Measurements from ENCODE around the gene FAM217A.

FAM217A gene

DNA sequence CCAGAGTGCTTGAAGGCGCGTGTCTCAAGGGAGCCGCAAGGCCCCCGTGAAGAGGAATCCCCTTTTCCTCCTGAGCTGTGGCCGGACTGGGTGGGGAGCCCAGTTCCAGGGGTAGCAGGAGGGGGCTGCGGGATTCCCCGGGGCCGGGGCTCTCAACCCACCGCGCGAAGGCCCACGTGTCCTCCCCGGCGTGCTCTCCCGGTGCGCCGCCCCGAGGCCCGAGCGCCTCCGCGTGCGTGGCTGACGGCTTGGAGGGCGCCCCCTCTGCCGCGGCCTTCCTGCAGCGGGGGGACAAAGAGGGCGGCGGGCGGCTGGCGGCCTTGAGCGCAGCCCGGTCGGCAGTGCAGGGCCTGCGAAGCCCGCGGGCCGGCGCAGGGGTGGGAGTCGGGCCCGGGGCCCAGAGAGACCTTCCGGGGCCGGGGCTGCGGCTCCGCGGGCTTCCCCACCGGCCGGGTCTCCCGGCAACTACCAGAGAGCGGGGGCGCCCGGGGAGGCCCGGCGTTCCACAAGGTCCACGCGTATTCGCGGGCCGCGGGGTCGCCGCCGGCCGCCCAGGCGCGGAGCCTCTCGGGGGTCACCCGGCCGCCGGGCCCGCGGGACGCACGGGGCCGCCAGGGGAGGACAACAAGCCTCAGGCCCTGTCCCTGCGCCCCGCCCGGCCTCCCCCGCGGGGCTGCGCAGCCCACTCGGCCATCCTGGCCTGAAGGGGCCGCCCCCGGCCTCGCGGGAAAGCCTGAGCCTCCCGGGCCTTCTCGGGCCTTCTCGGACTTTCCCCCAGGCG is at the start of gene FAM217A:
TSS of gene FAM217A (minus strand) at position 447 of the 781 bp plus-strand sequence. CDS start 1,723 bp downstream, outside the sequence.
- H3K27ac Mint-ChIP-seq = no peak within 1 kb of the TSS
- H3K9me3 Mint-ChIP-seq = no peaks in the 10 kb centered on the region
- DNase-seq = no peak
- H3K27me3 Mint-ChIP-seq (ENCODE audit: low read depth, poor library complexity) = no peaks in the 10 kb centered on the region
- no peaks in the 10 kb centered on the region for H3K36me3 Mint-ChIP-seq (ENCODE audit: low read depth)
- no peaks in the 10 kb centered on the region for H3K4me1 Mint-ChIP-seq
- no peak within 1 kb of the TSS for H3K4me3 Mint-ChIP-seq
- TF ChIP-seq CTCF (IDR thresholded peaks at IDR 0.05) = no peak

DNA sequence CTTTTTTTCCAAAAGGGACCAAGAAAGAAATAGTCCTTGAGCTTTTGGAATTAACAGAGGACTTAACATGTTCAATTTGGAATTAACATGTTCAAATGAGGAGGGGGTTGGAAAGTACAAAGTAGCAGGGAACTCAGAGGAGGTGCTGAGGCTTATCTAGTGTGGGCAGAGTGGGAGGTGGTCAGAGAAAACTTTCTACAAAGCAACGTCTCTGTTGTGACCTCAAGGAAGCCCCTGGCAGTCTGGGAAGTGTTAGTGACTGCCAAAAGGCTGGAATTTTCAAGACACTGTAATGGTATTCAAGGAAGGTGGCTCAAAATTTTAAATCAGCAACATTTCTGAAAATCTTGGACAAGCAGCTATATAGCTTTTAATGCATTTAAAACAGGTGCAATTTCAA is 49.1 kb upstream of the FAM217A start:
- H3K4me1 Mint-ChIP-seq = peaks cover 1% of the 10 kb centered on the region
- no peak overlapping the region for H3K4me3 Mint-ChIP-seq
- peaks cover 15% of the 10 kb centered on the region for H3K9me3 Mint-ChIP-seq

DNA sequence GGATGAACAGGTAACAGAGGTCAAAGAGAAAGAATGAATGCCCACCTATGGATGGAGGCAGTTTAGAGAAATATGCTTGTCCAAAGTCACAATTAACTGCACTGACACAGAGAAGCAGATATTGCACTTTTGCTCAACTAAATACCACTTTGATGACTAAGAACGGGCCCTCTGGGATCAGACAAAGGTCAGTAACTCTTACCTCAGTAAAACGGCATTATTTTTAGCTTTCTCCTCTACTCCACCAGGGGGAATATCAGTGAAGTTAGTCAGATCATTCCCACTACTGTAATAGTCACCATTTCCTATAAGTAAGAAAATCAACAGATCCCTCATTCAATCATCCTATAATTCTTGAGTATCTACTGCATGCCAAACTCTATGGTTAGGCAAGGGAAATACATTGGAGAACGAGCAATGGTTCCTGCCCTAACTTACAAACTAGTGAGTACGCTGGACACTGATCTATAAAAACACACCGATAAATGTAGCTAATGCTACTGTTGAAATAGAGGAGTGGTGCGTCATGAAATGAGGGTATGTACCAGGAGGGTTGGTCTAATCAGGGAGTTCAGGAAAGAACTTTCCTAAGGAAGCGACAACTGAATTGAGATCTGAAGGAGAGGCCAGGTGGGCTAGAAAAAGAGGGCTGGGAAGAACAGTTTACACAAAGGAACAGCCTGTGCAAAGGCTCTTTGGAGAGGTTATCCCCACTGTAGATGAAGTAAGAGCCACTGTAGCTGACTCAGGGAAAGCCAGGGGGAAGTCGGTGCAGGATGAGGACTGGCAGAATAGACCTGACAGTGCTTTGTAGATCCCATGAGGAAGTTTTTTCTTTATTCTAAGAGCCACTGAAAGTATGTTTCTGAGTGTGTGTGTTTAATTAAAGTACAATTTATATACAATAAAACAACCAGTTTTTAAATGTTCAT is 47.3 kb upstream of the FAM217A start:
- no peaks in the 10 kb centered on the region for H3K4me1 Mint-ChIP-seq
- H3K4me3 Mint-ChIP-seq = no peak overlapping the region
- no peaks in the 10 kb centered on the region for H3K27me3 Mint-ChIP-seq (ENCODE audit: low read depth, poor library complexity)
- peak overlapping the region; percentile 38 for H3K27ac Mint-ChIP-seq
- peaks cover 69% of the 10 kb centered on the region for H3K36me3 Mint-ChIP-seq (ENCODE audit: low read depth)
- no peak for DNase-seq
- H3K9me3 Mint-ChIP-seq = no peaks in the 10 kb centered on the region
- TF ChIP-seq CTCF (IDR thresholded peaks at IDR 0.05) = no peak

More for the DNA sequence above, 49.1 kb upstream of the FAM217A start:
- no peak for TF ChIP-seq CTCF (IDR thresholded peaks at IDR 0.05)
- Mint-ChIP-seq H3K27me3 (ENCODE audit: low read depth, poor library complexity) (no peaks in the 10 kb centered on the region), H3K36me3 (ENCODE audit: low read depth) (peaks cover 72% of the 10 kb centered on the region), H3K27ac (no peak overlapping the region)
- no peak for DNase-seq

DNA sequence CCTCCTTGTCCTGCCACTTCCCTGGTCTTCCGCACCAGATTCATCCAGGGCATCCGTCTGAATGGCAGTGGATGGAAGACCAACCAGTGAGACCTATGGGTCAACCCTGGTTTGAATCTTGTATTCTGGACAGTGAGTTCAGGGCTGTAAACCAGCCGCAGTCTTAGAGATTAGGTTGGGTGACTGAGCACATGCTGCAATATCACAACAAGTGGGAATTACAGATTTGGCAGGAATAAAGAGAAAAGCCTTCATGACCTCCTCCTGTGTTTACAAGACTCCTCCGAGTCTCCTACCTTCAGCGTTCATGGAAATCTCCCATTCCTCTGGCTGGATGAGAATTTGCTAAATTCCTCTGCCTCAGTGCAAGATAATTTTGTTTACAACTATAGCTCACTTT is 46.6 kb upstream of the FAM217A start:
- Mint-ChIP-seq H3K4me1 (no peaks in the 10 kb centered on the region), H3K27ac (no peak overlapping the region), H3K4me3 (no peak overlapping the region), H3K9me3 (no peaks in the 10 kb centered on the region), H3K36me3 (ENCODE audit: low read depth) (peaks cover 68% of the 10 kb centered on the region), H3K27me3 (ENCODE audit: low read depth, poor library complexity) (no peaks in the 10 kb centered on the region)
- no peak for TF ChIP-seq CTCF (IDR thresholded peaks at IDR 0.05)
- DNase-seq = no peak

- no peak for DNase-seq
- Mint-ChIP-seq H3K36me3 (ENCODE audit: low read depth) (peaks cover 65% of the 10 kb centered on the region), H3K9me3 (no peaks in the 10 kb centered on the region), H3K27me3 (ENCODE audit: low read depth, poor library complexity) (no peaks in the 10 kb centered on the region), H3K4me1 (no peaks in the 10 kb centered on the region), H3K4me3 (no peak overlapping the region), H3K27ac (no peak overlapping the region)
- TF ChIP-seq CTCF (IDR thresholded peaks at IDR 0.05) = no peak
These were observed 45.4 kb upstream of the FAM217A start for GRCh38 chr6:4124351-4124750.
